ENCODE results near the gene TESK1. TPM values are rescaled to one million over a fixed set of nuclear protein-coding genes. Genes with fewer than 3 reads are reported as not detected.

The TESK1 gene
- total RNA-seq, 2 donors from 2014 or later = 34.3 to 41.1 TPM

GRCh38 chr9:35559792-35560530, 45.1 kb upstream of the TESK1 start:
- no peaks in the 10 kb centered on the region for H3K36me3 ChIP-seq
- no peak overlapping the region for H3K27ac ChIP-seq
- H3K9ac ChIP-seq (ENCODE audit: low read depth in 2 of 2, low read length in 2 of 2) = no peak overlapping the region
- H3K9me3 ChIP-seq = no peaks in the 10 kb centered on the region
- no peaks in the 10 kb centered on the region for H3K27me3 ChIP-seq
- no peak for DNase-seq
- TF ChIP-seq CTCF (IDR thresholded peaks at IDR 0.05) = no peak
- intact Hi-C loops (cut with DNase I) = no loop called here
- no peak overlapping the region for H3K4me3 ChIP-seq
- no peaks in the 10 kb centered on the region for H3K4me1 ChIP-seq

GRCh38 chr9:35560625-35561337, 44.3 kb upstream of the TESK1 start:
- Histone ChIP-seq H3K4me1 (no peaks in the 10 kb centered on the region), H3K9ac (ENCODE audit: low read depth in 2 of 2, low read length in 2 of 2) (no peak overlapping the region), H3K9me3 (no peaks in the 10 kb centered on the region), H3K4me3 (no peak overlapping the region), H3K27me3 (no peaks in the 10 kb centered on the region), H3K36me3 (no peaks in the 10 kb centered on the region), H3K27ac (no peak overlapping the region)
- DNase-seq = no peak
- TF ChIP-seq CTCF (IDR thresholded peaks at IDR 0.05) = no peak
- intact Hi-C loops (cut with DNase I) = no loop called here

GRCh38 chr9:35561468-35562261, 43.4 kb upstream of the TESK1 start:
- H3K9me3 ChIP-seq = no peaks in the 10 kb centered on the region
- no peak overlapping the region for H3K4me3 ChIP-seq
- H3K27me3 ChIP-seq = no peaks in the 10 kb centered on the region
- intact Hi-C loops (cut with DNase I) = no loop called here
- no peaks in the 10 kb centered on the region for H3K36me3 ChIP-seq
- no peak for TF ChIP-seq CTCF (IDR thresholded peaks at IDR 0.05)
- no peak overlapping the region for H3K9ac ChIP-seq (ENCODE audit: low read depth in 2 of 2, low read length in 2 of 2)
- no peak overlapping the region for H3K27ac ChIP-seq
- no peak for DNase-seq
- no peaks in the 10 kb centered on the region for H3K4me1 ChIP-seq

GRCh38 chr9:35562895-35563780, 41.9 kb upstream of the TESK1 start:
- no peaks in the 10 kb centered on the region for H3K27me3 ChIP-seq
- intact Hi-C loops (cut with DNase I) = no loop called here
- no peak overlapping the region for H3K4me3 ChIP-seq
- DNase-seq = no peak
- TF ChIP-seq CTCF (IDR thresholded peaks at IDR 0.05) = no peak
- no peaks in the 10 kb centered on the region for H3K9me3 ChIP-seq
- no peaks in the 10 kb centered on the region for H3K36me3 ChIP-seq
- H3K4me1 ChIP-seq = no peaks in the 10 kb centered on the region
- no peak overlapping the region for H3K9ac ChIP-seq (ENCODE audit: low read depth in 2 of 2, low read length in 2 of 2)
- H3K27ac ChIP-seq = no peak overlapping the region

GRCh38 chr9:35563791-35564197, 41.3 kb upstream of the TESK1 start:
- intact Hi-C loops (cut with DNase I) = no loop called here
- no peak for DNase-seq
- Histone ChIP-seq H3K9me3 (no peaks in the 10 kb centered on the region), H3K4me3 (no peak overlapping the region), H3K9ac (ENCODE audit: low read depth in 2 of 2, low read length in 2 of 2) (no peak overlapping the region), H3K27me3 (no peaks in the 10 kb centered on the region), H3K27ac (no peak overlapping the region), H3K4me1 (no peaks in the 10 kb centered on the region), H3K36me3 (no peaks in the 10 kb centered on the region)
- TF ChIP-seq CTCF (IDR thresholded peaks at IDR 0.05) = no peak

Measured in colonic mucosa (tissue), 4 donors.